ENCODE measurements around the gene JAM3.
"Not testable (repeated sequence)": the region's sequence is repeated elsewhere in the genome, so short reads cannot be mapped to it uniquely, and the experiment has no call there.

The JAM3 gene

GRCh38 chr11:134101282-134101681, 32.4 kb downstream of the JAM3 start:
- no peak for DNase-seq (ENCODE audit: low read depth, low spot score)

DNA sequence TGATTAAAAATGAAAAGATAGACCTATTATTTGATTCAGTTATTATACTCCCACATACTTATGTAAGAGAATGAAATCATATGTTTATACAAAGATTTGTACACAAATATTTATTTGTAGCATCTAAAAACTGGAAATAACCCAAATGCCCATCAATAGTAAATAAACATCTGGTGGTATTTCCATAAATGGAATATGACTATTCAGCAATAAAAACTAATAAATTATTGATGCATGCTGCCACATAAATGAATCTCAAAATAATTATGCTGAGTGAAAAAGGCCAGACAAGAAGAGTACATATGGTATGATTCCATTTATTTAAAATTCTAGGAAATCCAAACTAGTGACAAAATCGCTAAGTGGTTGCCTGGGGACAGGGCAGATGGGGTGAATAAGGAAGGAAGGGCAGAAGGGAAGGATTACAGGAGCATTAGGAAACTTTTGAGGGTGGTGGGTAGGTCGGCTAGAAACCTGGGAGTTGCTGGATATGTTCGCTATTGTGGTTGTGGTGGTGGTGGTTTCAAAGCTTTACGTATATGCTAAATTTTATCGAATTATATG, 41.5 kb downstream of the JAM3 start:
- no peak for DNase-seq (ENCODE audit: low read depth, low spot score)

GRCh38 chr11:134113787-134114186, 44.9 kb downstream of the JAM3 start:
- not testable (repeated sequence) for DNase-seq (ENCODE audit: low read depth, low spot score)

DNA sequence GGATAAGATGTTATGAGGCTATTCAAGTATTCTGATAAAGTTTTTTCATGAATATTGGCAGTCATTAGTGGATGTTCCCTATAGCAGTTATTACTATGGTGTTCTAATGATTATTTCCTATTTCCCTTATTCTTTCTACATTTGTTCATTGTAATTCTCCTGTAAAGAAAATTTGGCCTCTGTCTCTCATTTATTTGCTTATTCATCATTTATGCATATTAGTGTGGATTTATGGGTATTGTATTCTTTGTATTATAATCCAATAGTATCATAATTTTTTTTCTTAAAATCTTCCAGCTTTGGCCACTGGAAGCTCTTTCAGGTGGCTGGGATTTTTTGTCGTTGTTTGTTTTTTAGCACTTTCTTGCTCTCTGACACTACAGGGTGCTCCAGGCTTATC, 47.3 kb downstream of the JAM3 start:
- DNase-seq (ENCODE audit: low read depth, low spot score) = no peak

GRCh38 chr11:134118006-134118405, 49.1 kb downstream of the JAM3 start:
- no peak for DNase-seq (ENCODE audit: low read depth, low spot score)

DNA sequence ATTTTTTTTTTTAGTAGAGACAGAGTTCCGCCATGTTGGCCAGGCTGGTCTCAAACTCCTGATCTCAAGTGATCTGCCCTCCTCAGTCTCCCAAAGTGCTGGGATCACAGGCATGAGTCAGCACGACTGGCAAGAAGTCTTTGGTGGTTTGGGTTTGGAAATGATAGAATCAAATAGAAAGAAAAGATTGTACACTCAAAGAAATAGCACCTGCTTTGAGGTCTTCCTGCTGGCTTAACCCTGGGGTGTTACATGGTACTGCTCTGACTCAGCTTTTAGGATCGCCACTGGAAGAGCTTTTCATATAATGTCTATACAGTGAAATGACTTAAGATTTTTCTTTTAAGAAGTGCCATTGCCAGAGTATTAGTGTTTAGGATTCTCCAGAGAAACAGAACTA, 50.2 kb downstream of the JAM3 start:
- no peak for DNase-seq (ENCODE audit: low read depth, low spot score)

DNA sequence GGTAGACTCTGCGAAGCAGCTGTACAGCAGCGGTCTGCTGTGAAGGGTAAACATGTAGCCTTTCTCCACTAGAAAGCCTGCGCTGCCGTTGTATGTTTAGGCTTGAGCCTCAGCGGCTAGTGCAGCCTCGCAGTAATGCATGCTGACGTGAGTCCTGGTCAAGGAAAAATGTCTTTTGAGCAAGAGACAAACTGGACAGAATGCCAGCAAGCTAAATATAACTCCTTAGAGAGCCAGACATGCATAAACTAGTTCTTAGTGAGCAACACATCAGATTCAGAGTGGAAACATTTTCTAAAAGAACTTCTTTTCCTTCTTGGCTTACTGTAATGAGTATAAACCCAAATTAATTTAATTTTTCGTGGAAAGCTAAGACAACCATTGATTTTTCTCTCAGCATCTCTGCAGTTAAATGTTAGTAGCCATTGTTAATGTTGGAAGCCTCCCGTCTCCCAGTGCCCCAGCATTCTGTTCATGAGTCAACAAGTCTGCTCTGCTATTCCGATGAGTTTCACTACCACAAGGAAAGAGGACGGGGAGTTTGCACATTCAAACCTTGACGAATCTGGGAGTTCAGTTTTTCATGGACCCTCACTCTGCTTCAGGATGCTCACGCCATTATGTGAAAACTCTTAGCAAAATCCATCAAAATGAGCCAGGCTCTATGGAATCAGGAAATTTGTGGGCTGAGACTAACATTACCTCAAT, 51.4 kb downstream of the JAM3 start:
- DNase-seq (ENCODE audit: low read depth, low spot score) = no peak

DNA sequence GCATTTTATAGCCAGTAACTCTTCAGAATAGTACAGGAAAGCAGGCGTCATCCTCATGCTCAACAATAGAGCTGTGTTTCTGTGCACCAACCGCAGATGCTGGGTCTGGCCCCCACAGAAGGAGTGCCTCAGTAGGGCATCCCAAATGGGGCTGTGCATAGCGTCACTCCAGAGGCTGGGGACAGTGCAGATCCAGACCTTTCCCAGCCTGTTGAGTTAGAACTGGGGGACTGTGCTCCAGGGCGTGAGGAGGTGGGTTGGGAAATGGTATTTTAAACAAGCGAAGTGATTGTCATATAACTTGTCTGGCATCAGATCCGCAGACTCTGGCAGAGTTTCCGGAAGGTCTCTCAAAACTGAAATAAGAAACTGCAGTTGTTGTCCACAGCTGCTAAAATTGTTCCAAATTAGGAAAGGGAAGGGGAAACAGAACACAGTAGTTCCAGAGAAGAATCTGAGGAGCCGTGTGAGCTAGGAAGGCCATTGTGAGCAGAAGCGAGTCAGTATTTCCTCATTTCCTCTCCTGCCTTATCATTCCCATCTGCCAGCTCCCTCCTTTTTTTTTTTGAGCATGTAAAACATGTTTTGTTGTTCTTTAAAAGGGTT, 52.2 kb downstream of the JAM3 start:
- DNase-seq (ENCODE audit: low read depth, low spot score) = no peak

DNA sequence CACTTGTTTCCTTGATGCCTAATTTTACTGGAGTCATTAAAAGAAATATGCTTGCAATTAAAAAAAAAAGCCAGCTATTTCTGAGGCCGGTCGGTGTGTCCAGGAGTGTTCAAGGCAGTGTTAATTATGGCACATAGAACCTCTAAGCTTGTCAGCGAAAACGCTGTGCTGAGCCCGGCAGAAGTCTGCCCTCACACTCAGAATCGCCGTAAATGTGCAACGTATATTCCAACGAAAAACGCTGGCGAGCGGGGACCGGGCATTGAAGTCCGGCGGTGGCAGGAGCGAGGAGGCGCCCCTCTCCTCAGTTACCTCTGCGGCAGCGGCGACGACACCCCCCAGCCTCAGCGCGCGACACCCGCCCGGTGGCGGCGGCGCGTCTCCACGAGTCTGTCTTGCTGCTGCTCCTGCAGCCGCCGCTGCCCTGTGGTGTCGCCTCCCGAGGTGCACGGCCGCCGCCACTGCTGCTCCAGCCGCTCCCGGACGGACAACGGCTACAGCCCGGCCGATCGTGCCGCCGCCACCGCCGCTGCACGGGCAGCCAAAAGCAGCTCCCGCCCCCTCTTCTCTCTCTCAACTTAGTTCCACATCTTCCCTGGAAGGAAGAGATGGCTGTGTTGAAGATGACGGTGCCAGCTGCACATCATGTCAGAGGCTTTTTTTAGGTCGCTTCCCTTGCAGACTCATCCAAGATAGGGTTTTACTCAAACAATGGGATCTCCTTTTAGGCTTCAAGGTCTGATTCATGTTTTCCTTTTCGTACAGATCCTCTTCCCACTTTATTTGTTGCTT, 56.0 kb downstream of the JAM3 start:
- no peak for DNase-seq (ENCODE audit: low read depth, low spot score)

- DNase-seq (ENCODE audit: low read depth, low spot score) = no peak
Measured at GRCh38 chr11:134125507-134125906, 56.6 kb downstream of the JAM3 start.

DNA sequence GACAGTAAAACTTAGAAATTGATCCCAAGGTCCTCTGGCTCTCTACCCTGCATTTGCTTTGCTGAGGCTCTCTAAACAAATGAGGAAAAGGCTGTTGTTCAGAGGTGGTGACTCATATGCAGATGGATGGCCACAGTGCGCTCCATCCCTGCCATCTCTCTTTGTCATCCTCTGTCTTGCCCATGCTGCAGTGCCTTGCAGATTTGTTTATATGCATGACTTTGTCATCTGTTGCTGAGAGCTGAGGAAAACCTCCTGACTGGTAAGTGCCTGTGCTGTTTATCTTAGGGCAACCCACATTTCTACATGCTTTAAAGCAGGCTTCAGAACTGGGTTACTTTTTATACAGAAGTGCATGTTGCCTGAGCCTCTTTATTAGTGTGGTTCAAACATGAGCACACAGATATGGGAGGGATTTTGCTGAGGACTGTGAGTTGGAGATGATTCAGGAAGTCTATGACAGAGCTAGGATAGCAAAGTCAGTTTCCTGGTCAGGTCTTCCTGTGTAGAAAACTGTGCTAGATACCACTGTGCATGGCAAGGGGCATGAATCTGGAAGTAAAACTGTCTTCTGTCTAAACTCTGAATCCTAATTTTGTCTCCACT, 57.4 kb downstream of the JAM3 start:
- peak; percentile 35 for DNase-seq (ENCODE audit: low read depth, low spot score)

- no peak for DNase-seq (ENCODE audit: low read depth, low spot score)
Measured at GRCh38 chr11:134131628-134132244, 62.9 kb downstream of the JAM3 start.

- no peak for DNase-seq (ENCODE audit: low read depth, low spot score)
Measured at GRCh38 chr11:134132808-134133207, 63.9 kb downstream of the JAM3 start.

DNA sequence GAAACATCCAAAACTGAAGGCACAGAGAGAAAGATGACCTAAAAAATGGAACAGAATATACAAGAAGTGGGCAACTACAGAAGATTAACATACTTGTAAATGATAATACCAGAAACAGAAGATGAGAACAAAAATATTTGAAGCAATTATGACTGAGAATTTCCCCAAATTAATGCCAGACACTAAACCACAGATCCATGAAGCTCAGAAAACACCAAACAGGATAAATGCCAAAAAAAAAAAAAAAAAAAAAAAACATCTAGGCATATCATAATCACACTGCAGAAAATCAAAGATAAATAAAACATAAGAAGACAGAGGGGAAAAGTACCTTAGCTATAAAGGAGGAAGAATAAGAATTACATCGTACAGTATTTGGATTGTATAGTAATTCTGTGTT, 65.3 kb downstream of the JAM3 start:
- DNase-seq (ENCODE audit: low read depth, low spot score) = no peak

GRCh38 chr11:134138376-134138775, 69.5 kb downstream of the JAM3 start:
- no peak for DNase-seq (ENCODE audit: low read depth, low spot score)

DNA sequence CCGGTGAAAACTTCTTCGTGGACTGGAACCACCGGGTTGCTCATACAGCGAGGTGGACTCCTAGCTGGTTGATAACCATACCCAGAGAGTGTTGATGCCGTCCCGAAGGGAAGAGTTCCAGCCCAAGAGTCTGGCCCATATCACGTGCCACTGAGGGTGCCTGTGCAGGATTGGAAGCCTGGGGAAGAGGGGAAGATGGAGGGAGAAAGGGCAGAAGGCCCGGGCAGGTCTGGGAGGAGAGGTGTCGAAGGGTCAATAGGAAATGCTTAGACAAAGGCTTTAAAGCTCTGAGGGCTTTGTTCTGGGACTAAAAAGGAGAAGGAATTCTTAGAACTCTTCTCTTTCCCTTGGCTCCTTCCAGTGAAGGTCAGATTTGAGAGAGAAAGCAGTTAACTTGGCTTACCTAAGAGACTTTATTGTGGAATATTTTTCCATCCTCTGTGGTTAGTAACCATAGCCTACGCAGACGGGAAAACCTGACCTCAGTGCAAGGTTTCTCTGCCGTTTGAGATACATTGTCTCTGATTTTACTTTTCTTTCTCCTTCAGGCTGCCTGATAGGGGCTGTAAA, 70.5 kb downstream of the JAM3 start:
- DNase-seq (ENCODE audit: low read depth, low spot score) = no peak

- peak; percentile 56 for DNase-seq (ENCODE audit: low read depth, low spot score)
Measured at GRCh38 chr11:134139873-134140331, 71.0 kb downstream of the JAM3 start.

- DNase-seq (ENCODE audit: low read depth, low spot score) = no peak
Measured at GRCh38 chr11:134140961-134141490, 72.2 kb downstream of the JAM3 start.

DNA sequence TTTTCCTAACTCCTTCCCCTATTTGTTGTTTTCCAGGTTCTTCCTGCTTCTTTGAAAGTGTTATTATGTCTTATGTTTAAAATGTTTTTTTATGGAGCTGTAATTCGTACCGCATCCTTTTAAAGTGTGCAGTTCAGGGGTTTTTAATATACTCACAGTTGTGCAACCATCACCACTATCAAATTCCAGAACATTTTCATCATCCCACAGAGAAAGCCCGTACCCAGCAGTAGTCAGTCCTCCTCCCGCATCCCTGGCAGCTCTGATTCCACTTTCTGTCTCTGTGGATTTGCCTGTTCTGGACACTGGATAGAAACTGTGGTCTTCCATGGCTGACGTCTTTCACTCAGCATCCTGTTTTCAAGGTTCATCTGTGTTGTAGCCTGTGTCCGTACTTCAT, 73.7 kb downstream of the JAM3 start:
- DNase-seq (ENCODE audit: low read depth, low spot score) = no peak

GRCh38 chr11:134143801-134144200, 74.9 kb downstream of the JAM3 start:
- no peak for DNase-seq (ENCODE audit: low read depth, low spot score)

GRCh38 chr11:134144744-134145143, 75.9 kb downstream of the JAM3 start:
- DNase-seq (ENCODE audit: low read depth, low spot score) = no peak
